ENCODE measurements around the gene SORBS1.

DNA sequence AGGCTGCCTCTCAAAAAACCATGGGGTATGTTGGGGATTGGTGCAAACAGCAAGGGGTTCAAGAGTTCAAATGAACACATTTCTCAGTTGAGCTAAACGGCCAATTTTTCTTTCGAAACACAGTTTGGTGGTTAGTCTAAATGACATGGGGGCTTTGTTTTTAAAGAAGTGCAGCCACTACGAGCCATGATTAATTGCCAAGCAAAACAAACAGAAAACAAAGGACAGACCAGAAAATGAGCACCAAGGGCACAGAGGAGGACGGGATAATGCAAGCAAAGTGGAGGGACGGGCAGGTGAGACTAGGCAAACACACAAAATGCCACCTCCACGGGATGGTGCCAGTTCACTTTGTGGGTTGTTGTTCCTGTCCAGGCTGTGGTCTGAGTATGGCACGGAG lies 205.9 kb downstream of the SORBS1 start:
- TF ChIP-seq, protein P1, sequence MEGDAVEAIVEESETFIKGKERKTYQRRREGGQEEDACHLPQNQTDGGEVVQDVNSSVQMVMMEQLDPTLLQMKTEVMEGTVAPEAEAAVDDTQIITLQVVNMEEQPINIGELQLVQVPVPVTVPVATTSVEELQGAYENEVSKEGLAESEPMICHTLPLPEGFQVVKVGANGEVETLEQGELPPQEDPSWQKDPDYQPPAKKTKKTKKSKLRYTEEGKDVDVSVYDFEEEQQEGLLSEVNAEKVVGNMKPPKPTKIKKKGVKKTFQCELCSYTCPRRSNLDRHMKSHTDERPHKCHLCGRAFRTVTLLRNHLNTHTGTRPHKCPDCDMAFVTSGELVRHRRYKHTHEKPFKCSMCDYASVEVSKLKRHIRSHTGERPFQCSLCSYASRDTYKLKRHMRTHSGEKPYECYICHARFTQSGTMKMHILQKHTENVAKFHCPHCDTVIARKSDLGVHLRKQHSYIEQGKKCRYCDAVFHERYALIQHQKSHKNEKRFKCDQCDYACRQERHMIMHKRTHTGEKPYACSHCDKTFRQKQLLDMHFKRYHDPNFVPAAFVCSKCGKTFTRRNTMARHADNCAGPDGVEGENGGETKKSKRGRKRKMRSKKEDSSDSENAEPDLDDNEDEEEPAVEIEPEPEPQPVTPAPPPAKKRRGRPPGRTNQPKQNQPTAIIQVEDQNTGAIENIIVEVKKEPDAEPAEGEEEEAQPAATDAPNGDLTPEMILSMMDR (IDR thresholded peaks at IDR 0.05) = no peak
- no peak for TF ChIP-seq POLR2A (IDR thresholded peaks at IDR 0.05)
